Caki2 (cell line): ENCODE measurements around the gene SERPINB6. TPM values are rescaled to one million over a fixed set of nuclear protein-coding genes. Genes with fewer than 3 reads are reported as not detected.
"Not testable (repeated sequence)": the region's sequence is repeated elsewhere in the genome, so short reads cannot be mapped to it uniquely, and the experiment has no call there.

ENCODE experiments used
- DNase-seq: peaks from one replicate; pipeline ENCODE4 v3.0.0-alpha.2; 2015; ENCODE audit warnings: low read depth
- in situ Hi-C: cut with HindIII; loops from 2 replicates; pipeline ENCODE4 v1.10.0; 2016; ENCODE audit warnings: low sequenced_read_pairs, low pct_unique_long_range_greater_than_20kb, mixed read lengths
- total RNA-seq: library from RNA; depleted of rRNA; stranded (reverse); fragments of >200 nt; shearing (Covaris generic); gene quantifications from 2 replicates; pipeline ENCODE4 v1.2.3, GENCODE V29; 2014; ENCODE audit warnings: low replicate concordance; rRNA removed

SERPINB6 gene
- 149 and 154 TPM in 2 replicates for total RNA-seq

- DNase-seq = peak; percentile 80
- in situ Hi-C loops = no loop called here
These were observed at the start of gene SERPINB6 for GRCh38 chr6:2971420-2972218. TSS of gene SERPINB6 (minus strand) at chr6:2971567. CDS start at chr6:2959332, 12,235 bp downstream.

GRCh38 chr6:3019749-3020320 is 48.5 kb upstream of the SERPINB6 start:
- DNase-seq = no peak
- in situ Hi-C loops = no loop called here

- in situ Hi-C loops = no loop called here
- DNase-seq = no peak
These were observed 47.7 kb upstream of the SERPINB6 start for GRCh38 chr6:3019065-3019464.

GRCh38 chr6:3017304-3017703 is 45.9 kb upstream of the SERPINB6 start:
- in situ Hi-C loops = no loop called here

GRCh38 chr6:3016473-3017280 is 45.3 kb upstream of the SERPINB6 start:
- DNase-seq = no peak
- in situ Hi-C loops = no loop called here

More at GRCh38 chr6:3017304-3017703, 45.9 kb upstream of the SERPINB6 start:
- DNase-seq = no peak

- DNase-seq = no peak
- in situ Hi-C loops = no loop called here
These were observed 43.8 kb upstream of the SERPINB6 start for GRCh38 chr6:3015144-3015543.

- in situ Hi-C loops = no loop called here
- no peak for DNase-seq
These were observed 43.3 kb upstream of the SERPINB6 start for GRCh38 chr6:3014675-3015066.

GRCh38 chr6:3013901-3014674 is 42.7 kb upstream of the SERPINB6 start:
- no peak for DNase-seq
- in situ Hi-C loops = no loop called here

- in situ Hi-C loops = no loop called here
- DNase-seq = peak; percentile 55
These were observed 42.1 kb upstream of the SERPINB6 start for GRCh38 chr6:3013486-3013885.

- DNase-seq = no peak
- in situ Hi-C loops = no loop called here
These were observed 40.2 kb upstream of the SERPINB6 start for GRCh38 chr6:3011592-3011991.

- no peak for DNase-seq
- in situ Hi-C loops = no loop called here
These were observed 39.8 kb upstream of the SERPINB6 start for GRCh38 chr6:3011158-3011557.

GRCh38 chr6:3009930-3010329 is 38.6 kb upstream of the SERPINB6 start:
- in situ Hi-C loops = no loop called here
- no peak for DNase-seq

GRCh38 chr6:3008712-3009265 is 37.4 kb upstream of the SERPINB6 start:
- in situ Hi-C loops = not testable (repeated sequence)

GRCh38 chr6:3007571-3007970 is 36.2 kb upstream of the SERPINB6 start:
- in situ Hi-C loops = no loop called here
- DNase-seq = no peak

More at GRCh38 chr6:3008712-3009265, 37.4 kb upstream of the SERPINB6 start:
- not testable (repeated sequence) for DNase-seq

GRCh38 chr6:3006476-3006875 is 35.1 kb upstream of the SERPINB6 start:
- no peak for DNase-seq
- in situ Hi-C loops = no loop called here

- DNase-seq = no peak
- in situ Hi-C loops = no loop called here
These were observed 34.5 kb upstream of the SERPINB6 start for GRCh38 chr6:3005874-3006273.

- in situ Hi-C loops = no loop called here
- DNase-seq = no peak
These were observed 33.7 kb upstream of the SERPINB6 start for GRCh38 chr6:3005077-3005476.

- in situ Hi-C loops, DNase-seq: not testable (repeated sequence)
These were observed 31.9 kb upstream of the SERPINB6 start for GRCh38 chr6:3003226-3003625.
